Mesendoderm (in vitro differentiated cells): ENCODE results near the gene DACT3.
A peak's percentile ranks its signal among the peaks of the same experiment; 100 is the strongest.

Experiments used
- DNase-seq: peaks from one replicate; pipeline ENCODE4 v3.0.0; 2013
- H2AK5ac ChIP-seq: 2 replicates; pipeline ENCODE4 v1.6.1; 2013; ENCODE audit warnings: low read length, inconsistent platforms
- H2BK120ac ChIP-seq: 2 replicates; pipeline ENCODE4 v1.6.1; 2013; ENCODE audit warnings: low read depth, mild to moderate bottlenecking, low read length, moderate library complexity, mixed read lengths
- H2BK15ac ChIP-seq: replicated peaks from 2 replicates; pipeline ENCODE4 v1.6.1; 2013; ENCODE audit warnings: low read depth, mild to moderate bottlenecking, moderate library complexity
- H2BK5ac ChIP-seq: 2 replicates; pipeline ENCODE4 v1.6.1; 2013; ENCODE audit warnings: low read length, inconsistent platforms
- H3K18ac ChIP-seq: 2 replicates; pipeline ENCODE4 v1.6.1; 2013; ENCODE audit warnings: mild to moderate bottlenecking, low read length, mixed read lengths
- H3K23ac ChIP-seq: one replicate; pipeline ENCODE4 v1.6.1; 2013; ENCODE audit warnings: low read length
- H3K27ac ChIP-seq: 2 replicates; pipeline ENCODE4 v1.5.1; 2013; ENCODE audit warnings: low read depth, mild to moderate bottlenecking, inconsistent platforms, low read length, moderate library complexity
- H3K27me3 ChIP-seq: 2 replicates; pipeline ENCODE4 v1.6.1; 2013; ENCODE audit warnings: low read length, control low read depth, mild to moderate bottlenecking, inconsistent platforms; ENCODE audit not compliant: insufficient read depth, poor library complexity
- H3K36me3 ChIP-seq: 2 replicates; pipeline ENCODE4 v1.6.1; 2013; ENCODE audit warnings: low read length, inconsistent platforms; ENCODE audit not compliant: control insufficient read depth, insufficient read depth
- H3K4ac ChIP-seq: one replicate; pipeline ENCODE4 v1.6.1; 2013; ENCODE audit warnings: low read depth, mild to moderate bottlenecking, low read length, moderate library complexity
- H3K4me1 ChIP-seq: 2 replicates; pipeline ENCODE4 v1.6.1; 2013; ENCODE audit warnings: low read depth, low read length, inconsistent platforms; ENCODE audit not compliant: control insufficient read depth
- H3K4me2 ChIP-seq: 2 replicates; pipeline ENCODE4 v1.6.1; 2013; ENCODE audit warnings: low read length
- H3K4me3 ChIP-seq: 2 replicates; pipeline ENCODE4 v1.5.1; 2013; ENCODE audit warnings: mild to moderate bottlenecking, low read length
- H3K56ac ChIP-seq: one replicate; pipeline ENCODE4 v1.6.1; 2013; ENCODE audit warnings: low read length
- H3K79me1 ChIP-seq: 2 replicates; pipeline ENCODE4 v1.6.1; 2013; ENCODE audit warnings: low read length, inconsistent platforms
- H3K79me2 ChIP-seq: 2 replicates; pipeline ENCODE4 v1.6.1; 2013; ENCODE audit warnings: mild to moderate bottlenecking, low read length; ENCODE audit not compliant: control insufficient read depth, insufficient read depth
- H3K9ac ChIP-seq: 2 replicates; pipeline ENCODE4 v1.6.1; 2013; ENCODE audit warnings: low read length, inconsistent platforms
- H4K5ac ChIP-seq: one replicate; pipeline ENCODE4 v1.6.1; 2013; ENCODE audit warnings: low read length
- H4K8ac ChIP-seq: one replicate; pipeline ENCODE4 v1.6.1; 2013; ENCODE audit warnings: low read depth, mild to moderate bottlenecking, control low read depth, low read length, moderate library complexity
- WGBS: extraction: QIAGEN DNeasy Blood & Tissue Kit; methylation state at CpG from one replicate; pipeline ENCODE4 v1.1.7; 2013; ENCODE audit warnings: low lambda C conversion rate, missing lambda C conversion rate; ENCODE audit not compliant: insufficient coverage; ENCODE audit errors: extremely low coverage; 5-methylcytosine and 5-hydroxymethylcytosine counted together

Gene DACT3

DNA sequence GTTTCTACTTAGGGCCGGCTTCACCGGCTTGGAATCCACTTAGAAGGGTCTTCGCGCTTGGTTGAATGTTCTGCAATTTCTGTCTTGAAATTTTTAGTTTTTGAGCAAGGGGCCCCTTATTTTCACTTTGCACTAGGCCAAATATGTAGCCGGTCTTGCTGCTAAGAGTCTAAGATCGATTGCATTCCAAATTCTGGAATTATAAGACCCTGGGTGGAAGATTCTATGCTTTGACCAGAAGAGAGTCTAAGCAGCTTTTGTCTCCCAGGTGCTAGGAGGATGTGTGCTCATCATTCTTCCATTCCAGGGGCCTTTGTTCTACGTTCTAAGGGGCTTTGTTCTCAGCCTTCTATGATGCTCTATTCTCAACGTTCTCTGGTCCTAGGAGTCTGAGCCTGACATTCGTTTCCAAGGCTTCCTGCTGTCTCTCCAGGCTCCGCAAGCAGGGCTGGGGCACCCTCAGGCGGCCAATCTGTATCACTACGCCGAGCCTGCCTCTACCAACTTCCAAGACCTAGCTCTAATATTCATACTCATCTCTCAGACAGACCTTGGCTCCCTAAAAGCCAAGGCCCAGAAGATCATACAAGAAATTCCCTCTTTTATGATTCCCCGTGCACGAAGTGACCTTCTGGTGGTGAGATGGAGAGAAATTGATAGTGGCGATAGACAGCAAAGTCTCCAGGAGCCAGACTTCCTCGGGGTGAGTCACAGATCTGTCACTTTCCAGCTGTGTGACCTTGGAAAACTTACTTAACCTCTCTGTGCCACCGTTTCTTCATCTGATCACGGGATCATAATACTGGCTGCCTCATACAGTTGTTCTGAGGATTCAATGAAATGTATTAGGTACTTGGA lies 982 bp upstream of the DACT3 start:
- peaks cover 5% of the 10 kb centered on the region for H3K4me1 ChIP-seq
- H4K5ac ChIP-seq = no peak overlapping the region
- no peaks in the 10 kb centered on the region for H3K79me1 ChIP-seq
- H2AK5ac ChIP-seq = no peak overlapping the region
- H3K36me3 ChIP-seq = no peaks in the 10 kb centered on the region
- peak overlapping the region; percentile 47 for H3K4me2 ChIP-seq
- no peaks in the 10 kb centered on the region for H3K79me2 ChIP-seq
- no peak overlapping the region for H3K56ac ChIP-seq
- no peak overlapping the region for H4K8ac ChIP-seq
- H3K4me3 ChIP-seq = no peak overlapping the region
- no peak overlapping the region for H3K18ac ChIP-seq
- H2BK5ac ChIP-seq = no peak overlapping the region
- H3K27ac ChIP-seq = no peak overlapping the region
- no peak overlapping the region for H3K4ac ChIP-seq
- no peak overlapping the region for H3K23ac ChIP-seq
- no peaks in the 10 kb centered on the region for H3K27me3 ChIP-seq
- no peak overlapping the region for H3K9ac ChIP-seq
- H2BK120ac ChIP-seq = no peak overlapping the region
- WGBS = no CpG with 5 or more reads among the region's 19 CpGs
- no peak overlapping the region for H2BK15ac ChIP-seq
- peak; percentile 92 for DNase-seq

DNA sequence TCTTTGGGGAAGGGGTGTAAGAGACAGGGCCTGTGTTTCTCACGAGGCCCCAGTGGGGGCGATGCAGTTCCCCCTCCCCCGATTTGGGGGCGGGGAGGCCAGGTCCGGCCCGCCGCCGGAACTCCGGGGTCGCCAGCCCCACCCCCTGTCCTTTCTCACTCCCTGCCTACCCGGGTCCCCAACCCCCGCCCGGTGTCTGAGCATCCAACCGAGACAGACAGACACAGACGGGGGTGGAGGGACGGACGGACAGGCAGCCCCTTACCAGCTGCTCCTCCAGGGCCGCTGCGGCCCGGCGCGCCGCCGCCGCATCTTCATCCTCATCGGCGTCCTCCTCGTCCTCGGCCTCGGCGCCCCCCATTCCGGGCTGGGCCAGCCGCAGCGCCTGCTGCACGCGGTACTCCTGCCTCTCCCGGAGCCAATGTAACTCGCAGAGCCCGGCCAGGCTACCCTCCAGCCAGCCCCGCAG lies 397 bp downstream of the DACT3 start:
- Histone ChIP-seq H2AK5ac (no peak overlapping the region), H3K27me3 (no peaks in the 10 kb centered on the region), H2BK5ac (no peak overlapping the region), H3K79me1 (no peaks in the 10 kb centered on the region), H3K36me3 (no peaks in the 10 kb centered on the region), H3K4me3 (peak overlapping the region; percentile 40), H2BK120ac (no peak overlapping the region), H3K79me2 (no peaks in the 10 kb centered on the region), H4K8ac (no peak overlapping the region), H3K9ac (peak overlapping the region; percentile 49), H4K5ac (no peak overlapping the region), H3K27ac (no peak overlapping the region), H3K4me1 (peaks cover 5% of the 10 kb centered on the region), H3K56ac (peak overlapping the region; percentile 76), H2BK15ac (no peak overlapping the region), H3K4me2 (peak overlapping the region; percentile 63), H3K4ac (no peak overlapping the region), H3K23ac (no peak overlapping the region), H3K18ac (peak overlapping the region; percentile 19)
- DNase-seq = no peak
- no CpG with 5 or more reads among the region's 40 CpGs for WGBS

DNA sequence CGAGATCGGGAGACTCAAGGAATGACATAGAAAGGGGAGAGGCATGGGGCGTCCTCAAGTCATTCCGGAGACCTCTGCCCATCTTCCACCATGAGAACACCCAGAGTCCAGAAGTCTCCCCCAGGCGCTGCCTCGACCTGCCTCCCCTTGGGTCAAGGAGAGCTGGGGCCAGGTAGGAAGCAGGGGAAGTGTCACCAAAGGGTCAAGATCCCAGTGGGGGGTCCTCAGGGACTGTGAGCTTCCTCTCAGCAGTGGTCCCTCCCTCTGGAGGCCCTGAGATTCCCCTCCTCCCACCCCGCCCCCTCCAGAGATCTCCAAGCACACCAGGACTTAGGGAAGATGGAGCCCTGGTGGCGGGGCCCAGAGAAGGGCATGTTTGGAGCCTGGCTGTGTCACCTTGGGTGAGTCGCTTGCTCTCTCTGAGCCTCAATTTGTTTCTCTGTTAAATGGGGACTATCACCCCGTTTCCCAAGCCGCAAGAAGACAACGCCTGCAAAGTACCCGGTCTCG lies 919 bp downstream of the DACT3 start:
- Histone ChIP-seq H3K4me3 (peak overlapping the region; percentile 10), H2AK5ac (no peak overlapping the region), H3K27ac (no peak overlapping the region), H3K4ac (no peak overlapping the region), H3K79me1 (no peaks in the 10 kb centered on the region), H3K4me2 (peak overlapping the region; percentile 66), H4K5ac (no peak overlapping the region), H3K27me3 (no peaks in the 10 kb centered on the region), H2BK120ac (no peak overlapping the region), H3K9ac (peak overlapping the region; percentile 51), H3K36me3 (no peaks in the 10 kb centered on the region), H3K79me2 (no peaks in the 10 kb centered on the region), H3K56ac (peak overlapping the region; percentile 74), H2BK15ac (no peak overlapping the region), H2BK5ac (no peak overlapping the region), H3K4me1 (peaks cover 5% of the 10 kb centered on the region), H3K23ac (peak overlapping the region; percentile 85), H3K18ac (no peak overlapping the region), H4K8ac (no peak overlapping the region)
- no CpG with 5 or more reads among the region's 14 CpGs for WGBS
- peak; percentile 84 for DNase-seq

DNA sequence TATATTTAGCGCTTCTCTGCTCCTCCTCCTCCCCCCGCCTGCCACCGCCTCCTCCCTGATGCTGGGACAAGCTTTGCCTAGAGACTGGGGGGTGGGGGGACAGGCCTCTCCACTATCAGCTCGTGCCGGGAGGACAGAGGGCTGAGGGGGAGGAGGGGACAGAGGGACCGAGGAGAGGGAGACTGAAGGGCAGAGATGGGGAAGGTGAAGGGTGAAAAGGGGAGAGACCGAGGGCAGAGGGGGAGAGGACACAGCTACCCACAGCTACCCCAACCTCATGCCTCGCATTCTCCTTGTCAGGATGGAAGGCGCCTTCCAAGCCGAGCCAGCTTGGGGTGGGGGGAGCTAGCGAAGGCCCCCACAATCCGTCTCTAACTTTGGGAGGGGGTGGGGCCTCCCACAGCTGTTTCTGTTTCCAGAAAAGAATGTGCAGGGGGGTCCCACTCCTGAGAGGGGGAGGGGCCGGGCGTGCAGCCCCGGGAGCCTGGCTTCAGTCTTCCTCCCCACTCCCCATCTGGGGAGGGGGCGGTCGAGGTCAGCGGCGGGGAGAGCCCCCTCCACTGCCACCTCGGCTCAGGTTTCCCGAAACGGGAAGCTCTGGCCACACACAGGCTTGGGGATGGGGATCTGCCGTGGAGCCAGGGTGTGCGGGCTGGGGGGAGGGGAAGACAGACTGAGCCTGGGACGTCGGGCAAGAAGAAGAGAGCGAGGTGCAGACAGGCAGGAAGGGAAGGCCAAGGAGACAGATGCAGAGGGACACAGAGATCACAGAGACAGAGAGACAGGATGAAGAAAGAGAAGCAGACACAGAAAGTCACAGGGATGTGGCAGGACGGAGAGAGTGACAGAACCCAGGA lies 1.6 kb downstream of the DACT3 start:
- Histone ChIP-seq H2AK5ac (no peak overlapping the region), H3K4me2 (peak overlapping the region; percentile 66), H3K56ac (peak overlapping the region; percentile 74), H4K5ac (no peak overlapping the region), H3K36me3 (no peaks in the 10 kb centered on the region), H3K23ac (peak overlapping the region; percentile 85), H3K4me1 (peaks cover 5% of the 10 kb centered on the region), H3K9ac (peak overlapping the region; percentile 51), H3K27ac (no peak overlapping the region), H3K79me1 (no peaks in the 10 kb centered on the region), H3K4ac (no peak overlapping the region), H3K79me2 (no peaks in the 10 kb centered on the region), H3K18ac (peak overlapping the region; percentile 6), H2BK5ac (no peak overlapping the region), H2BK120ac (no peak overlapping the region), H4K8ac (no peak overlapping the region), H2BK15ac (no peak overlapping the region), H3K4me3 (peak overlapping the region; percentile 5), H3K27me3 (no peaks in the 10 kb centered on the region)
- peak; percentile 73 for DNase-seq
- no CpG with 5 or more reads among the region's 28 CpGs for WGBS

GRCh38 chr19:46656541-46656940 lies 4.4 kb downstream of the DACT3 start:
- Histone ChIP-seq H3K4me3 (no peak overlapping the region), H3K4ac (no peak overlapping the region), H3K36me3 (no peaks in the 10 kb centered on the region), H3K27ac (no peak overlapping the region), H3K9ac (no peak overlapping the region), H2BK15ac (no peak overlapping the region), H3K18ac (no peak overlapping the region), H3K23ac (no peak overlapping the region), H3K79me1 (no peaks in the 10 kb centered on the region), H4K5ac (no peak overlapping the region), H2BK120ac (no peak overlapping the region), H3K4me1 (peaks cover 2% of the 10 kb centered on the region), H3K56ac (no peak overlapping the region), H2BK5ac (no peak overlapping the region), H2AK5ac (no peak overlapping the region), H3K79me2 (no peaks in the 10 kb centered on the region), H3K27me3 (no peaks in the 10 kb centered on the region), H3K4me2 (no peak overlapping the region), H4K8ac (no peak overlapping the region)
- no peak for DNase-seq
- WGBS = no CpG with 5 or more reads among the region's 5 CpGs
